NCI-H2107 treated with DMSO at 0.1 percent for 48 hours (cell line): ENCODE measurements around the gene ANK3.

Source experiments
- DNase-seq: peaks from one replicate; lab custom pipeline; 2025; ENCODE audit not compliant: unreplicated experiment; lab: John Stamatoyannopoulos, UW

Gene ANK3

GRCh38 chr10:60107308-60107976 is 282.2 kb downstream of the ANK3 start:
- DNase-seq = no peak

- no peak for DNase-seq
These were observed 284.4 kb downstream of the ANK3 start for GRCh38 chr10:60105295-60105695.

- DNase-seq = no peak
These were observed 287.9 kb downstream of the ANK3 start for GRCh38 chr10:60101821-60102220.

GRCh38 chr10:60099998-60100747 is 289.5 kb downstream of the ANK3 start:
- peak; percentile 3 for DNase-seq

- no peak for DNase-seq
These were observed 290.7 kb downstream of the ANK3 start for GRCh38 chr10:60098677-60099601.

- DNase-seq = no peak
These were observed 292.7 kb downstream of the ANK3 start for GRCh38 chr10:60096761-60097513.

GRCh38 chr10:60093317-60093716 is 296.4 kb downstream of the ANK3 start:
- DNase-seq = no peak

GRCh38 chr10:60086862-60087261 is 302.8 kb downstream of the ANK3 start:
- DNase-seq = no peak

GRCh38 chr10:60086421-60086820 is 303.3 kb downstream of the ANK3 start:
- DNase-seq = no peak

GRCh38 chr10:60082744-60083344 is 306.8 kb downstream of the ANK3 start:
- DNase-seq = no peak

GRCh38 chr10:60082341-60082740 is 307.3 kb downstream of the ANK3 start:
- DNase-seq = peak; percentile 2

- no peak for DNase-seq
These were observed 315.7 kb downstream of the ANK3 start for GRCh38 chr10:60073781-60074656.

GRCh38 chr10:60073397-60073780 is 316.3 kb downstream of the ANK3 start:
- no peak for DNase-seq

- no peak for DNase-seq
These were observed 320.4 kb downstream of the ANK3 start for GRCh38 chr10:60069311-60069710.

GRCh38 chr10:60050366-60050765 is 339.3 kb downstream of the ANK3 start:
- no peak for DNase-seq

- DNase-seq = no peak
These were observed 341.6 kb downstream of the ANK3 start for GRCh38 chr10:60048091-60048501.

GRCh38 chr10:60045571-60045970 is 344.1 kb downstream of the ANK3 start:
- DNase-seq = no peak

GRCh38 chr10:60044971-60045370 is 344.7 kb downstream of the ANK3 start:
- DNase-seq = no peak

- no peak for DNase-seq
These were observed 345.4 kb downstream of the ANK3 start for GRCh38 chr10:60044242-60044641.
